Bronchial epithelial cell (primary cell): ENCODE data around the gene LSP1. TPM values are rescaled to one million over a fixed set of nuclear protein-coding genes. Genes with fewer than 3 reads are reported as not detected.
"Not testable (repeated sequence)": the region's sequence is repeated elsewhere in the genome, so short reads cannot be mapped to it uniquely, and the experiment has no call there.

Experiments
- DNase-seq: peaks from one replicate; pipeline ENCODE4 v3.0.0-alpha.2; 2010; ENCODE audit warnings: low read depth
- FAIRE-seq: peaks from 2 replicates; lab custom pipeline; 2011; peaks lifted over from hg19 to GRCh38; lab: Jason Lieb, UNC
- H3K27me3 ChIP-seq: 2 replicates; pipeline ENCODE4 v1.5.1; 2011; ENCODE audit warnings: low read length; ENCODE audit not compliant: control insufficient read depth, insufficient read depth
- H3K36me3 ChIP-seq: 2 replicates; pipeline ENCODE4 v1.5.1; 2011; ENCODE audit warnings: low read length; ENCODE audit not compliant: control insufficient read depth, insufficient read depth
- H3K4me3 ChIP-seq: 2 replicates; pipeline ENCODE4 v1.5.1; 2011; ENCODE audit warnings: mild to moderate bottlenecking, low read depth, low read length, control low read depth
- total RNA-seq: library from RNA; depleted of rRNA; stranded (reverse); fragments of >200 nt; gene quantifications from 2 replicates; pipeline ENCODE4 v1.2.1, GENCODE V29; 2014
- TF ChIP-seq, protein P1 (sequence below): IDR thresholded peaks from 2 replicates; pipeline ENCODE4 v1.5.1; 2011; ENCODE audit warnings: mild to moderate bottlenecking, moderate library complexity, low read length, control low read depth, inconsistent platforms; ENCODE audit not compliant: insufficient read depth, severe bottlenecking

Gene LSP1
- total RNA-seq, 1 donor from 2014 or later = 0.26 TPM

DNA sequence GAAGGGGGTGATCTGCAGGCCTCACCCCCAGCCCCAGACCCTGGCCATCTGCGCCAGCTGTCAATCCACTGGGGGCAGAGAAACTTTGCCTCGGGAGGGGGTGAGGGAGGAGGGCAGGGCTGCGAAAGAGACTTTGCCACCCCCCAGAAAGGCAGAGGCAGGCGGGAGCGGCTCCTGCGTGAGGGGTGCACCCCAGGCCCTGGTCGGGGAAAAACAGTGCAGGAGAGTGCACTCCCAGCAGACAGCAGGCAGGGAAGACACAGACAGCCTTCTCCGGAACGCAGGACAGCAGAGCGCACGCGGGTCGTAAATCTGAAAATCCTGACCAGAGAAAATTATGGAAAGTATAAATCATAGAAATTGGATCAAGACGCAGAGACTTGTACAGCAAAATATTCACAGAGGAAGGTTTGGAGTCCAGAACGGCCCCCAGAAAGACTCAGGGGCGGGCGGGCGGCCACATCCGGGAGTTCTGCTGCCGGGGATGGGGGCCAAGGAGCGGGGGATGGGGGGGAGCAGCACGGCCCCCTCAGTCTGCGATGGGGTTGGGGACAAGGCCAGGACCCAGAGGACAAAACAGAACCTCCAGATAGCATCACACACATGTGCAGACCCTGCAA is 86.2 kb downstream of the LSP1 start:
- TF ChIP-seq, protein P1, sequence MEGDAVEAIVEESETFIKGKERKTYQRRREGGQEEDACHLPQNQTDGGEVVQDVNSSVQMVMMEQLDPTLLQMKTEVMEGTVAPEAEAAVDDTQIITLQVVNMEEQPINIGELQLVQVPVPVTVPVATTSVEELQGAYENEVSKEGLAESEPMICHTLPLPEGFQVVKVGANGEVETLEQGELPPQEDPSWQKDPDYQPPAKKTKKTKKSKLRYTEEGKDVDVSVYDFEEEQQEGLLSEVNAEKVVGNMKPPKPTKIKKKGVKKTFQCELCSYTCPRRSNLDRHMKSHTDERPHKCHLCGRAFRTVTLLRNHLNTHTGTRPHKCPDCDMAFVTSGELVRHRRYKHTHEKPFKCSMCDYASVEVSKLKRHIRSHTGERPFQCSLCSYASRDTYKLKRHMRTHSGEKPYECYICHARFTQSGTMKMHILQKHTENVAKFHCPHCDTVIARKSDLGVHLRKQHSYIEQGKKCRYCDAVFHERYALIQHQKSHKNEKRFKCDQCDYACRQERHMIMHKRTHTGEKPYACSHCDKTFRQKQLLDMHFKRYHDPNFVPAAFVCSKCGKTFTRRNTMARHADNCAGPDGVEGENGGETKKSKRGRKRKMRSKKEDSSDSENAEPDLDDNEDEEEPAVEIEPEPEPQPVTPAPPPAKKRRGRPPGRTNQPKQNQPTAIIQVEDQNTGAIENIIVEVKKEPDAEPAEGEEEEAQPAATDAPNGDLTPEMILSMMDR = no peak
- FAIRE-seq (no peak), DNase-seq (no peak)
- no peaks in the 10 kb centered on the region for H3K36me3 ChIP-seq
- H3K27me3 ChIP-seq = no peaks in the 10 kb centered on the region
- H3K4me3 ChIP-seq = no peak overlapping the region

DNA sequence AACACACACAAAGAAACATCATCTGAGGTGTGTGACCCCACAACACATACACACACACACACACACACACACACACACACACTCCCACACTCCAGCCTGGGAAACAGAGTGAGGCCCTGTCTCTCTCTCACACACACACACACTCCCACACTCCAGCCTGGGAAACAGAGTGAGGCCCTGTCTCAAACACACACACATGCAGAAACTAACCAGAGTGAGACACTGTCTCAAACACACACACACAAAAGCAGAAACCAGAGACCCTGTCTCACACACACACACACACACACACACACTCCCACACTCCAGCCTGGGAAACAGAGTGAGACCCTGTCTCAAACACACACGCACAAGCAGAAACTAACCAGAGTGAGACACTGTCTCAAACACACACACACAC is 86.9 kb downstream of the LSP1 start:
- H3K4me3 ChIP-seq, H3K36me3 ChIP-seq, H3K27me3 ChIP-seq, DNase-seq: not testable (repeated sequence)
- peak; percentile 100 for FAIRE-seq

Other genes with a start within 250 kb of the LSP1 start
- not detected in 2 replicates for gene KRTAP5-3, start 244.6 kb upstream of the LSP1 start, total RNA-seq
- not detected in 2 replicates for gene KRTAP5-4, start 230.9 kb upstream of the LSP1 start, total RNA-seq
- not detected in 2 replicates for gene KRTAP5-5, start 223.3 kb upstream of the LSP1 start, total RNA-seq
- not detected in 2 replicates for gene KRTAP5-6, start 155.9 kb upstream of the LSP1 start, total RNA-seq
- gene IFITM10, start 102.5 kb upstream of the LSP1 start, total RNA-seq = 1.3 and 2.4 TPM in 2 replicates
- gene CTSD, start 89.2 kb upstream of the LSP1 start, total RNA-seq = 214 and 389 TPM in 2 replicates
- 0.53 and 1.5 TPM in 2 replicates for gene SYT8, start 18.1 kb upstream of the LSP1 start, total RNA-seq
- 0.26 TPM in 1 of 2 replicates, not detected in the other for gene TNNI2, start 14.1 kb upstream of the LSP1 start, total RNA-seq
- gene PRR33, start 38.8 kb downstream of the LSP1 start, total RNA-seq = not detected in 2 replicates
- not detected in 2 replicates for gene TNNT3, start 66.6 kb downstream of the LSP1 start, total RNA-seq
- gene MRPL23, start 94.2 kb downstream of the LSP1 start, total RNA-seq = 97.7 and 125 TPM in 2 replicates
- gene H19, start 144.8 kb downstream of the LSP1 start, total RNA-seq = 19.7 and 59.4 TPM in 2 replicates